Astrocyte (in vitro differentiated cells and primary cell): ENCODE measurements around the gene SKIC2. TPM values are rescaled to one million over a fixed set of nuclear protein-coding genes. Genes with fewer than 3 reads are reported as not detected.
"Not testable (repeated sequence)": the region's sequence is repeated elsewhere in the genome, so short reads cannot be mapped to it uniquely, and the experiment has no call there.

Experiments
- DNase-seq: peaks from one replicate; pipeline ENCODE4 v3.0.0-alpha.2; 2010; ENCODE audit warnings: low read depth
- FAIRE-seq: peaks from 2 replicates; lab custom pipeline; 2011; peaks lifted over from hg19 to GRCh38; lab: Jason Lieb, UNC
- H2AFZ ChIP-seq: 2 replicates; pipeline ENCODE4 v1.6.0; 2012; ENCODE audit warnings: low read depth, low read length, inconsistent platforms
- H3K27ac ChIP-seq: 2 replicates; pipeline ENCODE4 v1.5.1; 2011; ENCODE audit warnings: low read depth, low read length, inconsistent platforms
- H3K27me3 ChIP-seq: 2 replicates; pipeline ENCODE4 v1.6.0; 2011; ENCODE audit warnings: low read length, inconsistent platforms; ENCODE audit not compliant: insufficient read depth
- H3K36me3 ChIP-seq: 2 replicates; pipeline ENCODE4 v1.5.1; 2011; ENCODE audit warnings: low read length, inconsistent platforms; ENCODE audit not compliant: insufficient read depth
- H3K4me1 ChIP-seq: 2 replicates; pipeline ENCODE4 v1.5.1; 2011; ENCODE audit warnings: low read length, inconsistent platforms; ENCODE audit not compliant: insufficient read depth
- H3K4me2 ChIP-seq: 2 replicates; pipeline ENCODE4 v1.6.0; 2012; ENCODE audit warnings: low read length, inconsistent platforms
- H3K4me3 ChIP-seq: 2 replicates; pipeline ENCODE4 v1.5.1; 2011; ENCODE audit warnings: low read depth, mild to moderate bottlenecking, low read length, inconsistent platforms; ENCODE audit not compliant: insufficient read depth
- H3K79me2 ChIP-seq: 2 replicates; pipeline ENCODE4 v1.6.0; 2012; ENCODE audit warnings: mild to moderate bottlenecking, low read length, inconsistent platforms; ENCODE audit not compliant: insufficient read depth
- H3K9ac ChIP-seq: 2 replicates; pipeline ENCODE4 v1.6.0; 2012; ENCODE audit warnings: mild to moderate bottlenecking, low read length, inconsistent platforms
- H3K9me3 ChIP-seq: 2 replicates; pipeline ENCODE4 v1.5.1; 2012; ENCODE audit warnings: low read depth, mild to moderate bottlenecking, low read length, inconsistent platforms; ENCODE audit not compliant: insufficient read depth
- H4K20me1 ChIP-seq: 2 replicates; pipeline ENCODE4 v1.6.0; 2012; ENCODE audit warnings: low read length, inconsistent platforms; ENCODE audit not compliant: insufficient read depth
- H3K27ac Mint-ChIP-seq: one replicate; pipeline ENCODE4 v1.8.0; 2021; ENCODE audit warnings: mild to moderate bottlenecking, mixed read lengths; ENCODE audit not compliant: unreplicated experiment
- H3K27me3 Mint-ChIP-seq: one replicate; pipeline ENCODE4 v1.8.0; 2021; ENCODE audit warnings: low read depth, mixed read lengths; ENCODE audit not compliant: unreplicated experiment
- H3K36me3 Mint-ChIP-seq: one replicate; pipeline ENCODE4 v1.8.0; 2021; ENCODE audit warnings: low read depth, mixed read lengths; ENCODE audit not compliant: unreplicated experiment
- H3K4me1 Mint-ChIP-seq: one replicate; pipeline ENCODE4 v1.8.0; 2021; ENCODE audit warnings: low read depth, mixed read lengths; ENCODE audit not compliant: unreplicated experiment
- H3K4me3 Mint-ChIP-seq: one replicate; pipeline ENCODE4 v1.8.0; 2021; ENCODE audit warnings: mild to moderate bottlenecking, moderate library complexity, mixed read lengths; ENCODE audit not compliant: unreplicated experiment
- H3K9me3 Mint-ChIP-seq: one replicate; pipeline ENCODE4 v1.8.0; 2021; ENCODE audit warnings: mild to moderate bottlenecking, mixed read lengths; ENCODE audit not compliant: unreplicated experiment
- EZH2 ChIP-seq: IDR thresholded peaks from 2 replicates; pipeline ENCODE4 v1.6.1; 2012; ENCODE audit warnings: mild to moderate bottlenecking, low read length, inconsistent platforms; ENCODE audit not compliant: insufficient read depth
- total RNA-seq: library from RNA; stranded (reverse); gene quantifications from 2 replicates; pipeline ENCODE4 v1.2.1, GENCODE V29; 2021
- TF ChIP-seq, protein P1 (sequence below): IDR thresholded peaks from 2 replicates; pipeline ENCODE4 v1.5.1; 2011; ENCODE audit warnings: low read depth, mild to moderate bottlenecking, inconsistent platforms, low read length, moderate library complexity; ENCODE audit not compliant: insufficient read depth

Gene SKIC2
- total RNA-seq, 1 donor from 2014 or later, result 79.1 TPM

DNA sequence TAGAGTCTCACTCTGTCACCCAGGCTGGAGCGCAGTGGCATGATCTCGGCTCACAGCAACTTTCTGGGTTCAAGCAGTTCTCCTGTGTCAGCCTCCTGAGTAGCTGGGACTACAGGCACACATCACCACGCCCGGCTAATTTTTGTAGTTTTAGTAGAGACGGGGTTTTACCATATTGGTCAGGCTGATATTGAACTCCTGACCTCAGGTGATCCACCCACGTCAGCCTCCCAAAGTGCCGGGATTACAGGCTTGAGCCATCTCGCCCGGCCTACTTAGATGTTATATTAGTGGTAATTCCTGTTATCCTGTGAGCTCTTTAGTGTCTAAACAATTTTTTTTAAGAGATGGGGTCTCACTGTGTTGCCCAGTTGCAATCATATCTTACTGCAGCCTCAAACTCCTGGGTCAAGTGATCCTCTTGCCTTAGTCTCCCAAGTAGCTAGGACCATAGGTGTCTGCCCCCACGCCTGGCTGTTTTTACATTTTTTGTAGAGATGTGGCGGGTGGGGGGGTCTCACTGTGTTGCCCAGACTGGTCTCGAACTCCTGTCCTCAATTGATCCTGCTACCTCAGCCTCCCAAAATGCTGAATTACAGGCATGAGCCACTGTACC lies 18.9 kb downstream of the SKIC2 start:
- DNase-seq (no peak), FAIRE-seq (no peak)
- Mint-ChIP-seq H3K9me3 (no peaks in the 10 kb centered on the region), H3K4me3 (no peak overlapping the region), H3K27me3 (no peaks in the 10 kb centered on the region), H3K4me1 (peaks cover 5% of the 10 kb centered on the region), H3K27ac (no peak overlapping the region), H3K36me3 (peaks cover 13% of the 10 kb centered on the region)
- Histone ChIP-seq H3K9me3 (no peaks in the 10 kb centered on the region), H4K20me1 (no peaks in the 10 kb centered on the region), H3K4me3 (no peak overlapping the region), H3K9ac (no peak overlapping the region), H3K4me1 (peaks cover 5% of the 10 kb centered on the region), H3K36me3 (peaks cover 2% of the 10 kb centered on the region), H3K79me2 (peaks cover 21% of the 10 kb centered on the region), H2AFZ (no peak overlapping the region), H3K27ac (no peak overlapping the region), H3K27me3 (no peaks in the 10 kb centered on the region), H3K4me2 (no peak overlapping the region)
- TF ChIP-seq, protein P1, sequence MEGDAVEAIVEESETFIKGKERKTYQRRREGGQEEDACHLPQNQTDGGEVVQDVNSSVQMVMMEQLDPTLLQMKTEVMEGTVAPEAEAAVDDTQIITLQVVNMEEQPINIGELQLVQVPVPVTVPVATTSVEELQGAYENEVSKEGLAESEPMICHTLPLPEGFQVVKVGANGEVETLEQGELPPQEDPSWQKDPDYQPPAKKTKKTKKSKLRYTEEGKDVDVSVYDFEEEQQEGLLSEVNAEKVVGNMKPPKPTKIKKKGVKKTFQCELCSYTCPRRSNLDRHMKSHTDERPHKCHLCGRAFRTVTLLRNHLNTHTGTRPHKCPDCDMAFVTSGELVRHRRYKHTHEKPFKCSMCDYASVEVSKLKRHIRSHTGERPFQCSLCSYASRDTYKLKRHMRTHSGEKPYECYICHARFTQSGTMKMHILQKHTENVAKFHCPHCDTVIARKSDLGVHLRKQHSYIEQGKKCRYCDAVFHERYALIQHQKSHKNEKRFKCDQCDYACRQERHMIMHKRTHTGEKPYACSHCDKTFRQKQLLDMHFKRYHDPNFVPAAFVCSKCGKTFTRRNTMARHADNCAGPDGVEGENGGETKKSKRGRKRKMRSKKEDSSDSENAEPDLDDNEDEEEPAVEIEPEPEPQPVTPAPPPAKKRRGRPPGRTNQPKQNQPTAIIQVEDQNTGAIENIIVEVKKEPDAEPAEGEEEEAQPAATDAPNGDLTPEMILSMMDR, result no peak
- no peak for TF ChIP-seq EZH2

DNA sequence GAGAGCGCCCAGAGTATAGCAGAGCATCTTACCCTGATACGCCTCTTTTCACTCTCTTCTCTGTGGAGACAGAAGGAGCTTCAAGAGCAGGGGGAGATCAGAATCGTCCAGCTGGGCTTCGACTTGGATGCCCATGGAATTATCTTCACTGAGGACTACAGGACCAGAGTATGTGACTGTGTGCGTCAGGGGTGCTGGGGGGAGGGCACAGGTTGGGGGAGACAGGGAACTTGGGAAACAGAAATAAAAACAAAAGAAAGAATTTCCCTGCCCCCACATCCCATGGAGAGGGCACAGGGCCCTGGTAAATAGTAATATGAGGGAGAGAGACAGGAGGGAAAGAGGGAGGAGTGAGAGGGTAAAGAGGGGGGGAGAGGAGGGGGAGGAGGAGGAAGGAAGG lies 19.9 kb downstream of the SKIC2 start:
- Histone ChIP-seq H3K79me2 (peaks cover 12% of the 10 kb centered on the region), H3K4me1 (no peaks in the 10 kb centered on the region), H4K20me1 (no peaks in the 10 kb centered on the region), H3K9me3 (no peaks in the 10 kb centered on the region), H3K27me3 (no peaks in the 10 kb centered on the region), H2AFZ (no peak overlapping the region), H3K9ac (no peak overlapping the region), H3K27ac (no peak overlapping the region), H3K4me3 (no peak overlapping the region), H3K36me3 (peaks cover 2% of the 10 kb centered on the region), H3K4me2 (no peak overlapping the region)
- Mint-ChIP-seq H3K9me3 (no peaks in the 10 kb centered on the region), H3K27ac (no peak overlapping the region), H3K36me3 (peaks cover 12% of the 10 kb centered on the region), H3K4me3 (no peak overlapping the region), H3K4me1 (no peaks in the 10 kb centered on the region), H3K27me3 (no peaks in the 10 kb centered on the region)
- no peak for DNase-seq
- TF ChIP-seq, protein P1, result no peak
- TF ChIP-seq EZH2, result no peak
- no peak for FAIRE-seq

DNA sequence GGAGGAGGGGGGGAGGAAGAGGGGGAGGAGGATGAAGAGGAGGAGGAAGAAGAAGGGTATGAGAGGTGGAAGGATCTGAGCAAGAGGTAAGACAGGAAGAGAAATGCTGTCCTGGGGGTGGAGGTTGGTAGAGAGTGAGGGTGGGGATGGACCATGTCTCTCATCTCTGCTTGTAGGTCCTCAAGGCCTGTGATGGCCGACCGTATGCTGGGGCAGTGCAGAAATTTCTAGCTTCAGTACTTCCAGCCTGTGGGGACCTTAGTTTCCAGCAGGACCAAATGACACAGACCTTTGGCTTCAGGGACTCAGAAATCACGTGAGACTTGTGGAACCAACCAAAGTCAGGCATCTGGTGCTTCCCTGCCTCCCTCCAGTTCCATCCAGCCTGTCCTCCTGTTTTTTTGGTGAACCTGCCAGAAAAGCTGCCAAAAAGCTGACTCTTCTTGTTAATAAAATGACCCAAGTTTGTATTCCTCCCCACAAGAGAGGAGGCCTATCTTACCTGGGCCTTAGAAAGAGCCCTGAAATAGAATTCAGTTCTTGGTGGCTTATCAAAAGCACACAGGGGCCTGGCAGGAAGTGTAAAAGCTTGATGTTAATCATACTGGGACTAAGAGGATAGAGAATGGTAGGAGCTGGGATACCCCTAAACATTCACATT lies 20.4 kb downstream of the SKIC2 start:
- H3K9me3 Mint-ChIP-seq, result no peaks in the 10 kb centered on the region
- H3K4me1 Mint-ChIP-seq, result no peaks in the 10 kb centered on the region
- no peak overlapping the region for H3K9ac ChIP-seq
- H4K20me1 ChIP-seq, result no peaks in the 10 kb centered on the region
- TF ChIP-seq, protein P1, result no peak
- TF ChIP-seq EZH2, result no peak
- H3K79me2 ChIP-seq, result peaks cover 6% of the 10 kb centered on the region
- no peak overlapping the region for H3K4me3 Mint-ChIP-seq
- H3K27me3 Mint-ChIP-seq, result no peaks in the 10 kb centered on the region
- peaks cover 12% of the 10 kb centered on the region for H3K36me3 Mint-ChIP-seq
- H3K27ac Mint-ChIP-seq, result no peak overlapping the region
- no peak overlapping the region for H3K27ac ChIP-seq
- H3K27me3 ChIP-seq, result no peaks in the 10 kb centered on the region
- H3K4me2 ChIP-seq, result no peak overlapping the region
- H3K36me3 ChIP-seq, result peaks cover 2% of the 10 kb centered on the region
- H3K9me3 ChIP-seq, result no peaks in the 10 kb centered on the region
- no peak overlapping the region for H2AFZ ChIP-seq
- no peaks in the 10 kb centered on the region for H3K4me1 ChIP-seq
- FAIRE-seq (no peak), DNase-seq (no peak)
- no peak overlapping the region for H3K4me3 ChIP-seq

GRCh38 chr6:31980195-31980876 lies 21.4 kb downstream of the SKIC2 start:
- H3K9me3 ChIP-seq, H3K4me3 ChIP-seq, H3K27me3 ChIP-seq, H3K79me2 ChIP-seq, H2AFZ ChIP-seq, H3K4me1 Mint-ChIP-seq, H3K9me3 Mint-ChIP-seq, H3K36me3 ChIP-seq, FAIRE-seq, H3K27ac Mint-ChIP-seq, H3K4me2 ChIP-seq, H3K27me3 Mint-ChIP-seq, H3K4me3 Mint-ChIP-seq, H3K4me1 ChIP-seq, H3K27ac ChIP-seq, DNase-seq, H3K9ac ChIP-seq, H3K36me3 Mint-ChIP-seq, H4K20me1 ChIP-seq: not testable (repeated sequence)
